Large intestine (tissue), 3 donors: ENCODE measurements around the gene LRMDA. TPM values are rescaled to one million over a fixed set of nuclear protein-coding genes. Genes with fewer than 3 reads are reported as not detected.

Source experiments
- DNase-seq, 2 donors: peaks; one replicate each; pipeline versions ENCODE4 v3.0.0 to v3.0.0-alpha.2; 2013
- H3K27ac ChIP-seq: one replicate; pipeline ENCODE4 v1.5.1; 2013; ENCODE audit warnings: low read length
- H3K27me3 ChIP-seq: 2 replicates; pipeline ENCODE4 v1.6.1; 2013; ENCODE audit warnings: low read length; ENCODE audit not compliant: control insufficient read depth, insufficient read depth
- H3K36me3 ChIP-seq: 2 replicates; pipeline ENCODE4 v1.6.1; 2013; ENCODE audit warnings: low read length; ENCODE audit not compliant: control insufficient read depth, insufficient read depth
- H3K4me1 ChIP-seq: one replicate; pipeline ENCODE4 v1.6.1; 2013; ENCODE audit warnings: low read length; ENCODE audit not compliant: control insufficient read depth, insufficient read depth
- H3K4me3 ChIP-seq: one replicate; pipeline ENCODE4 v1.5.1; 2013; ENCODE audit warnings: low read length
- H3K9me3 ChIP-seq: one replicate; pipeline ENCODE4 v1.6.1; 2013; ENCODE audit warnings: mild to moderate bottlenecking, low read depth, low read length, moderate library complexity; ENCODE audit not compliant: control insufficient read depth
- WGBS: methylation state at CpG from one replicate; pipeline ENCODE4 v1.1.5; 2013; ENCODE audit warnings: low lambda C conversion rate; ENCODE audit not compliant: insufficient coverage; 5-methylcytosine and 5-hydroxymethylcytosine counted together
- polyA plus RNA-seq: library from polyadenylated mRNA; unstranded; fragments of 120-200 nt; gene quantifications from one replicate; pipeline ENCODE4 v1.2.1, GENCODE V29; 2013

Gene LRMDA
- polyA plus RNA-seq, 1 donor: 5.3 TPM

DNA sequence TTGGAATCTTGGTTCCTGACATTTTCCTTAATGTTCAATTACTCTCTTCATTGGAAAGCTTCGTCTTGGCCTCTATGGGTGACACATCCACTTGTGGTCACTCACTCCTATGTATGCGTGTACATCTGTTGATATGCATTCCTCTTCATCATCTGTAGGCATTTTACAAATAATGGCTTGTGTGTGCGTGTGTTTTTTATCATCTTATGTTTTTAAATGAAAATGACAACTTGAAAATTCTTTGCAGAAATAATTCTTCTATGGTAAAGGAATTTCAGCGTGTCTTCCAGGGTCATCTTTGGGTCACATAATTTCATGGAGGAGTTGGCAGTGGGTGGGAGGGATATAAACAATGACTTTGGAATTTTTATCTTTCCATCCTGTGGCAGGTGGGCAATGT is 925.1 kb downstream of the LRMDA start:
- no peak for DNase-seq
- H3K4me3 ChIP-seq: no peak overlapping the region
- no peaks in the 10 kb centered on the region for H3K4me1 ChIP-seq
- 95% methylated on average over 3 of the region's 4 CpGs for WGBS
- no peaks in the 10 kb centered on the region for H3K36me3 ChIP-seq
- H3K9me3 ChIP-seq: no peaks in the 10 kb centered on the region
- H3K27me3 ChIP-seq: no peaks in the 10 kb centered on the region
- no peak overlapping the region for H3K27ac ChIP-seq

DNA sequence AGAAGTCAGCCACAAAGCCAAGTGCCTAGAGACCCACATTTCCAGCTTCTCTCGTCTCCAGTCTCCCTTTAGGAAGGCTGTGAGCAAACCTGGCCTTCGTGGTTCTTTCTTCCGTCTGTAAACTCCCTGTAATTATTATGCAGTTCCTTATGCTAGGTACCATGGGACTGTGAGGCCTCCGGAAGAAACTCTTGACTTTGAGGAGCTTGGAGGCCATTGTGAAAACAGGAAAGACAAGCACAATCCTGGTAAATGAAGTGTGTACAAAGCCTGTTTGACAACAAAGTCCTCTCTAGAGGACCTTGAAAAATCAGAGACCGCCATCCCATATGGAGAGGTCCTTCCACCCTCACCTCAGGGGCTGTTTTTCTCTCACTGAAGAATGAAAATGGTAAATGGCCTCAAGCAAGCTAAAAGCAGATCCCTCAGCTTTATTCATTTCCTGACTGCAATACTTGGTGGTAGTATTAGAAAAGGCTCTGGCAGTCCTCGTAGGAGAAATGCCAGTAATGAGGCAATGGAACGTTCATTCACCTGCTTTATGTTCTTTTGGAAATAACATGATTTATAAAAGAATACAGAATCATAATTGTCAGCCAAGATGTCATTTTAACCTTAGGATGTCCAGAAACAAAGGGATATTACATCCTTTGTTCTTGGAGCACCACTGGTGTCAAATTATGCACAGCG is 926.4 kb downstream of the LRMDA start:
- Histone ChIP-seq H3K27me3 (no peaks in the 10 kb centered on the region), H3K4me3 (no peak overlapping the region), H3K36me3 (no peaks in the 10 kb centered on the region), H3K4me1 (no peaks in the 10 kb centered on the region), H3K27ac (no peak overlapping the region), H3K9me3 (no peaks in the 10 kb centered on the region)
- no peak for DNase-seq
- WGBS: 100% methylated on average over 2 of the region's 8 CpGs

DNA sequence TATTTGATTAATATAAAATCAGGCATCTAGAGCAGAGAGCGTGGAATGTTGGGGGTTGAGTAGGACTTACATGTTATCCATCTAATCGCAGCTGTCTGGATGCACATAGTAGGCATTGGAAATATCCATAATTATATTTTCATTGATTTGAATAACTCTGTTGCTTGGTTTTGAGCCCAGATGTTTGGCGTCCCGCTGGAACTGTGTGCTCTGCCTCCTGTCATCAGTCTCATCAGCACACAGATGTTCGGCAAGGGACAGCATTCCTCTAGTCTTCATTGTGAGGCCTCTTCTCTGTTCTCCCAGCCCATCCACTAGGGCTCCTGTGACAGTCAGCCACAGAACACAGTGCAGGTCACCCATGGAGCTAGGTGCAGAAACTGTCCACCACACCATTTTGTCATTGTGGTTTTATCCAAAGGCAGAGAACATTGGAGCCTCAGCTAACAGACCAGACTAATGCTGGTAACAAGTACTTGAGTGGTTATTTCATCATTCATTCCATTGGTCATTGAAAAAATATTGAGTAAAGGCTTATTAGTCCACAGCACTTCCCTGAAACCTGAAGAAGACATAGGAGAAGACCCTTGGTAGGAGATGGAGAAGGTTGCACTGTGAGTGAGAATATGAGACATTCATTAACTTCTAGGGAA is 927.4 kb downstream of the LRMDA start:
- H3K4me3 ChIP-seq: no peak overlapping the region
- H3K4me1 ChIP-seq: no peaks in the 10 kb centered on the region
- no peaks in the 10 kb centered on the region for H3K36me3 ChIP-seq
- no peaks in the 10 kb centered on the region for H3K9me3 ChIP-seq
- no peaks in the 10 kb centered on the region for H3K27me3 ChIP-seq
- no peak overlapping the region for H3K27ac ChIP-seq
- WGBS: 100% methylated on average over 1 of the region's 5 CpGs
- DNase-seq: no peak

DNA sequence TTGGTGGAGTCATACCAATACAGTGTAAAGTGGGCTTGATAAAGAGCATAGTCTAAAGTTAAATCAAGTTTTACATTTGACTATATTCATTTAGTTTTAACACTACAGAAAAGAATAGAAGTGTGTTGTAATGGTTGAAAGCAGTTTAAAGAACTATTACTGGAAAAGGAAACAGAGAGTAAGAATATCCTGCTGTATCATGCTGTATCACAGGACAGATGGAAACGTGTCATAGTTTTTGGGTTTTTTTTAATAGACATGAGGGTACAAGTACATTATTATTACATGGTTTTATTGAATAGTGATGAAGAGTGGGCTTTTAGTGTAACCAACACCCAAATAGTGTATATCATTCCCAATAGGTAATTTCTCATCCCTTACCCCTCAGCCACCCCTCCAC is 944.3 kb downstream of the LRMDA start:
- H3K36me3 ChIP-seq: no peaks in the 10 kb centered on the region
- H3K4me1 ChIP-seq: no peaks in the 10 kb centered on the region
- no peak overlapping the region for H3K27ac ChIP-seq
- H3K9me3 ChIP-seq: no peaks in the 10 kb centered on the region
- H3K27me3 ChIP-seq: no peaks in the 10 kb centered on the region
- H3K4me3 ChIP-seq: no peak overlapping the region
- DNase-seq: no peak
- 100% methylated on average over 1 of the region's 1 CpG for WGBS

DNA sequence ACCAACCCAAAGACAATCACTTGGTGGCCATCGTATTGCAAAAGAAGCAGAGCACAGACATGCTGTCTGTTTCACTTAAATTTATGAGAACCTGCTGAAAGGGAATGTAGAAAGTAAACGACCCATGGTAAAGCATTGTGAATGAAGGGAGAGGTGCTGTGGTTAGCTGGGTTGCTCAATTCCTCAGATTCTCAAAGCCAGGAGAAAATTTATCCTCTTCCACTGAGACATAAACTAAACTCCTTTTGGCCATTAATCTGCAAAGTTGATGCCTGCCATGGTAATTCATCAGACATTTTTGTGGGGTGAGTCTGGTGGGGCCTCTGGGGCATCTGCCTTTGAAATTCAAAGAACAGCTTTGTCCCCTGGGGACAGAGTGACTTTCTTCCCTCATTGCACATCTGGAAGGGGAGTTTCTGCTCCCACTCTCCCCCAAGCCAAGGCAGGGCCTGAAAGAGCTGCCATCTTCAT is 951.0 kb downstream of the LRMDA start:
- Histone ChIP-seq H3K27ac (no peak overlapping the region), H3K4me1 (no peaks in the 10 kb centered on the region), H3K27me3 (no peaks in the 10 kb centered on the region), H3K9me3 (no peaks in the 10 kb centered on the region), H3K4me3 (no peak overlapping the region), H3K36me3 (no peaks in the 10 kb centered on the region)
- WGBS: no CpG with 5 or more reads among the region's 2 CpGs
- no peak for DNase-seq

DNA sequence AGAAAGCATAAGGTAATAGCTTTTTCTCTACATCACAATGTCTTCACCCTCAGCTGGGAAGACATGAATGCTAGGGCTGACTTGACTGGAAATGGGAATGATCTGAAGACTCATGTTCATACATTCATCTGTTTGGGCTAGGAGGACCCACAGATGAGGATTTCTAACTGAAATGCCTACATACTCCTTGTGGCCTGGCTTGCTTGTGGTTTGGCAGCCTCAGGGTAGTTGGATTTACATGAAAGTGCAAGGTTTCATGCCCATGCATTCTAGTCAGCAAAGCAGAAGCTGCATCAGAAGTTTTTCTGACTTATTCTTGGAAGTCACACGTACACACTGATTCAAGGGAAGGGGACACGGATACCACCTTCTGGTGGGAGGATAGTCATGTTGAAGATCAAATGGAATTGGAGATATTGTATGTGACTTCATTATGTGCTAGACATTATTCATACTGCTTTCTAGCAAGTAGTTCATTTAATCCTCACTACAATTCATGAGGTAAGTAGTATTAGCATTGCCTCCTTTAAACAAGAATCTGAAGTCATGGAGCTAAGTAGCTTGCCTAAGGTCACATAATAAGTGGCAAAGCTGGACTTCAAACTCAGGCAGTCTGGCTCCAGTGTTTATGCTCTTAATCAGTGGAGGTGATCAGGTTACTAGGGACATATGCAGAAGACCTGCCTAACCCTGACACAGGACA is 957.0 kb downstream of the LRMDA start:
- Histone ChIP-seq H3K27ac (no peak overlapping the region), H3K4me1 (no peaks in the 10 kb centered on the region), H3K27me3 (no peaks in the 10 kb centered on the region), H3K4me3 (no peak overlapping the region), H3K36me3 (no peaks in the 10 kb centered on the region), H3K9me3 (no peaks in the 10 kb centered on the region)
- no peak for DNase-seq
- no CpG with 5 or more reads among the region's 2 CpGs for WGBS

DNA sequence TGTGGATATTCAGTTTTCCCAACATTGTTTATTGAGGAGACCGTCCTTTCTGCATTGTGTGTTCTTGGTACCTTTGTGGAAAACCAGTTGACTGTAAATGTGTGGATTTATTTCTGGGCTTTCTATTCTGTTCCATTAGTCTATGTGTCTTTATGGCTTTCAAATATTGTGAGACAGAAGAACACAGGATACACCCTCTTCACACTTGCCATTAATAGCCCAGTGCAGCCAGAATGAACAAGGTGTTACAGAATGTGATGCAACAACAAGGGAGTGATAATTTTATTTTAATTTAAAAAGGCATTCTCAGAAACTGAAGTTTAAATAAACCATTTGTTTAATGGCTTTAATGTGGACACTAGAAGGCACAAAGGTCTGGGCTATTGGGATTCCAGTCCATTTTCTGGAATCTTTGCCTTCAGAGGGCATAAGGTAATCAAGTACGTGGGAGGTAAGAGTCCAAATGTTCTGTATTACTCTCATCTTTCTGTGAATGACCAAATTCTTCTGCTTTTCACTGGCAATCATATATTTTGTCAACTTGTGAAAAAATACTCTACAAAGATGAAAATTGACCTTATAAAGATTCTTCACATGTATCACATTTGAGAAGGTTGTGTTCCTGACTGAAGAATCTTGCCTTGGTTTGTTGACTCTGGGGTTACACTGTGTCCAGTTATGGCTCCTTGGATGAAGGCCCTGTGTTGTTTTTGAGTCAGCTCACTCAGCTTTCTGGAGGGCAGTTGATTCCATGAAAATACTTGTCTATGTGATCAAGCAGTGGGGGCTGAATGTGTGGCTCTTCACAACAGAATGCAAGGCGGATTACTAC is 962.7 kb downstream of the LRMDA start:
- WGBS: no CpG with 5 or more reads among the region's 3 CpGs
- Histone ChIP-seq H3K9me3 (no peaks in the 10 kb centered on the region), H3K27me3 (no peaks in the 10 kb centered on the region), H3K4me3 (no peak overlapping the region), H3K36me3 (no peaks in the 10 kb centered on the region), H3K4me1 (no peaks in the 10 kb centered on the region), H3K27ac (no peak overlapping the region)
- DNase-seq: no peak

DNA sequence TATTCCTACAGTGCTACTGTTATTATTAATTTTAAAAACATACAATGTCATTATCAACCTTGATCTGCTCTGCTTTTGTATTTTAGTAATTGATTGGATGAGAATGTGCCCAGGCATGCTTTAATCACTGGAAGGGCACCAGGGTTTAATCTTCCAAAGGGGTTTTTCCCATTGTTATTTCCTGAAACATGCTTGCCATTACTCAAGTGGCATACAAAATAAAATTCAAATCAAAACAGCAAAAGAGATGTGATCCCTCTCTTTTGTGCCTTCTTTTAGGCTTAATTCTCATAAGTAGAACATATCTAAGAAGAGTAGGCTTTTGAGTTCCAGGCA is 963.3 kb downstream of the LRMDA start:
- Histone ChIP-seq H3K4me1 (no peaks in the 10 kb centered on the region), H3K9me3 (no peaks in the 10 kb centered on the region), H3K27me3 (no peaks in the 10 kb centered on the region), H3K36me3 (no peaks in the 10 kb centered on the region), H3K4me3 (no peak overlapping the region), H3K27ac (no peak overlapping the region)
- DNase-seq: no peak

DNA sequence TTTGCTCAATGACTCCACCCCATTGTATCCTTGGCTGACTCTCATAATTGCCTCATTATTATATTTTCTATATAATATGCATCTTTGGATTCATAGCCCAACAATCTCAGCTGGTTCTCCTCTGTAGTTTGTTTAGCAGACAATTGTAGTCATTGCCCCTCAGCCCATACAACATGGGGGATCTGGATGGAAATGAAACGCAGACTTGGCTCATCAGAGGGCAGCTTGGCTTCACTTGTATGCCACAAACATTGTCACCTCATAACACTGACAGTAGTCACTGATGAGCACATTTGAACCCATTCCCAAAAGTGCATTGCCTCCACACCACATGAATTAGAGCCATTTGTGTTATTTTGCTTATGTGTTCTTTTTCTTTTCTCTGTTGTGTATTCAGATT is 963.8 kb downstream of the LRMDA start:
- H3K4me3 ChIP-seq: no peak overlapping the region

DNA sequence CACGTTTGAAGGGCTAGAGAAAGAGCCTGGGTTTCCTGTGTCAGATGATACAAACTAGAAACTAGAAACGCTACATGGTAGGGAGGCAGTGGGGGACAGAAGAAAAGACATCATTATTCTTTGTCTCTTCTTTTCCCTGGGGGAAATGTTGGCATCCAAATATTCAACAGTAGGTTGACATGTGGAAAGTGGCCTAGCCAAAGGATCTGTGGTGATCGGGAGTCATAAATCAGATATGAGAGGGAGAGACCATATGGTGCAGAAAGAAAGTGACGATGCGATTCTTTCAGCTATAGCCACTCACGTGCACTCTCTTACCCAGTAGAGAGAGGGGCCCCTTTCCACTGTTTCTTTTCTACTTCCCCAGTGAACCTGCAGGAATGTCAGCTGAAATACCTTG is 964.7 kb downstream of the LRMDA start:
- Histone ChIP-seq H3K27ac (no peak overlapping the region), H3K9me3 (no peaks in the 10 kb centered on the region), H3K36me3 (no peaks in the 10 kb centered on the region), H3K4me3 (no peak overlapping the region), H3K4me1 (no peaks in the 10 kb centered on the region), H3K27me3 (no peaks in the 10 kb centered on the region)
- DNase-seq: no peak
- WGBS: 100% methylated on average over 1 of the region's 6 CpGs

More for the DNA sequence above, 963.8 kb downstream of the LRMDA start:
- Histone ChIP-seq H3K9me3 (no peaks in the 10 kb centered on the region), H3K27me3 (no peaks in the 10 kb centered on the region), H3K27ac (no peak overlapping the region), H3K36me3 (no peaks in the 10 kb centered on the region), H3K4me1 (no peaks in the 10 kb centered on the region)
- DNase-seq: no peak
- WGBS: no CpG with 5 or more reads among the region's 1 CpG
